SH-SY5Y (cell line): ENCODE results near the gene MGAT4A.

Experiments
- GATA2 ChIP-seq: IDR thresholded peaks from 2 replicates; pipeline ENCODE4 v1.6.1; 2011; ENCODE audit warnings: mild to moderate bottlenecking, low read depth, low read length
- GATA3 ChIP-seq: IDR thresholded peaks from 2 replicates; pipeline ENCODE4 v1.6.1; 2011; ENCODE audit warnings: low read depth, mild to moderate bottlenecking, low read length, moderate library complexity

GRCh38 chr2:98753801-98754200 is 22.9 kb upstream of the MGAT4A start:
- TF ChIP-seq GATA2, result no peak
- TF ChIP-seq GATA3, result no peak
